WTC11 (cell line): ENCODE results near the gene KLHL29. TPM values are rescaled to one million over a fixed set of nuclear protein-coding genes. Genes with fewer than 3 reads are reported as not detected.

Experiments
- ATAC-seq: fragments of 200-7000 bp; cut with Tn5 transposase; 2 replicates; pipeline ENCODE4 v1.10.0; 2021; ENCODE audit warnings: mild to moderate bottlenecking, moderate library complexity
- CTCF ChIA-PET: fragments of 300-600 bp; sonication (Branson Sonifier 250); formaldehyde crosslinking; loops from one replicate; lab custom pipeline; 2021; ENCODE audit warnings: antibody characterized with exemption; lab: Charles Lee
- POLR2A ChIA-PET: fragments of 350-600 bp; sonication (Branson Sonifier 250); formaldehyde crosslinking; loops from one replicate; lab custom pipeline; 2021; ENCODE audit warnings: antibody characterized with exemption; lab: Charles Lee
- DNase-seq: peaks from one replicate; pipeline ENCODE4 v3.0.0; 2021; ENCODE audit warnings: low spot score
- H3K27ac Mint-ChIP-seq: 2 replicates; pipeline ENCODE4 v1.8.0; 2021; ENCODE audit warnings: mixed read lengths
- H3K27me3 Mint-ChIP-seq: 2 replicates; pipeline ENCODE4 v1.8.0; 2021; ENCODE audit warnings: low read depth, mild to moderate bottlenecking, moderate library complexity, mixed read lengths
- H3K36me3 Mint-ChIP-seq: 2 replicates; pipeline ENCODE4 v1.8.0; 2021; ENCODE audit warnings: mixed read lengths
- H3K4me1 Mint-ChIP-seq: 2 replicates; pipeline ENCODE4 v1.8.0; 2022; ENCODE audit warnings: mixed read lengths
- H3K4me3 Mint-ChIP-seq: 2 replicates; pipeline ENCODE4 v1.8.0; 2021; ENCODE audit warnings: mild to moderate bottlenecking, moderate library complexity, mixed read lengths
- H3K9me3 Mint-ChIP-seq: 2 replicates; pipeline ENCODE4 v1.8.0; 2021; ENCODE audit warnings: mixed read lengths
- ESRRA ChIP-seq: sonication (generic); formaldehyde crosslinking; IDR thresholded peaks from 2 replicates; pipeline ENCODE4 v1.8.1; 2022; ENCODE audit warnings: mild to moderate bottlenecking, missing genetic modification reagents, borderline replicate concordance
- FOXJ3 ChIP-seq: sonication (generic); formaldehyde crosslinking; IDR thresholded peaks from 2 replicates; pipeline ENCODE4 v1.9.0; 2021; ENCODE audit warnings: missing genetic modification reagents, mild to moderate bottlenecking, borderline replicate concordance
- FOXP4 ChIP-seq: sonication (generic); formaldehyde crosslinking; IDR thresholded peaks from 2 replicates; pipeline ENCODE4 v1.8.0; 2022; ENCODE audit warnings: mild to moderate bottlenecking, missing genetic modification reagents
- IRF1 ChIP-seq: sonication (generic); formaldehyde crosslinking; IDR thresholded peaks from 2 replicates; pipeline ENCODE4 v1.8.0; 2023; ENCODE audit warnings: missing genetic modification reagents
- NR3C1 ChIP-seq: sonication (generic); formaldehyde crosslinking; conservative IDR thresholded peaks from 2 replicates; pipeline ENCODE4 v1.8.1; 2023; ENCODE audit warnings: low read depth, mild to moderate bottlenecking, missing genetic modification reagents
- RELA ChIP-seq: sonication (generic); formaldehyde crosslinking; IDR thresholded peaks from 2 replicates; pipeline ENCODE4 v1.8.1; 2022; ENCODE audit warnings: missing genetic modification reagents, mild to moderate bottlenecking, borderline replicate concordance
- RORB ChIP-seq: fragments of 250-450 bp; sonication (Bioruptor Pico); IDR thresholded peaks from 2 replicates; pipeline ENCODE4 v1.9.0; 2021; ENCODE audit warnings: mild to moderate bottlenecking
- SMAD3 ChIP-seq: sonication (generic); formaldehyde crosslinking; IDR thresholded peaks from 2 replicates; pipeline ENCODE4 v1.8.0; 2022; ENCODE audit warnings: missing genetic modification reagents, mild to moderate bottlenecking, borderline replicate concordance
- SOX15 ChIP-seq: fragments of 250-450 bp; sonication (Bioruptor Pico); IDR thresholded peaks from 2 replicates; pipeline ENCODE4 v1.9.0; 2021; ENCODE audit warnings: mild to moderate bottlenecking
- ZBTB21 ChIP-seq: sonication (generic); formaldehyde crosslinking; IDR thresholded peaks from 2 replicates; pipeline ENCODE4 v1.8.1; 2023; ENCODE audit warnings: mild to moderate bottlenecking, missing genetic modification reagents, borderline replicate concordance
- ZMAT4 ChIP-seq: fragments of 250-450 bp; sonication (Bioruptor Pico); IDR thresholded peaks from 2 replicates; pipeline ENCODE4 v1.9.0; 2021; ENCODE audit warnings: mild to moderate bottlenecking
- ZNF121 ChIP-seq: sonication (generic); formaldehyde crosslinking; IDR thresholded peaks from 2 replicates; pipeline ENCODE4 v1.8.0; 2023; ENCODE audit warnings: missing genetic modification reagents
- ZNF219 ChIP-seq: sonication (generic); formaldehyde crosslinking; IDR thresholded peaks from 2 replicates; pipeline ENCODE4 v1.8.0; 2023; ENCODE audit warnings: missing genetic modification reagents, mild to moderate bottlenecking, borderline replicate concordance
- total RNA-seq: library from RNA; stranded (reverse); gene quantifications from 3 replicates; pipeline ENCODE4 v1.2.3, GENCODE V29; 2021
- TF ChIP-seq, protein P1 (sequence below): sonication (generic); formaldehyde crosslinking; IDR thresholded peaks from 2 replicates; pipeline ENCODE4 v1.8.0; 2022; ENCODE audit warnings: missing genetic modification reagents
- TF ChIP-seq, protein P2 (sequence below): fragments of 250-450 bp; sonication (Bioruptor Pico); IDR thresholded peaks from 2 replicates; pipeline ENCODE4 v1.9.0; 2021; ENCODE audit warnings: mild to moderate bottlenecking, borderline replicate concordance
- TF ChIP-seq, protein P3 (sequence below): sonication (generic); formaldehyde crosslinking; conservative IDR thresholded peaks from 2 replicates; pipeline ENCODE4 v1.8.1; 2022; ENCODE audit warnings: mild to moderate bottlenecking, missing genetic modification reagents
- TF ChIP-seq, protein P4 (sequence below): fragments of 250-450 bp; sonication (Bioruptor Pico); IDR thresholded peaks from 2 replicates; pipeline ENCODE4 v1.9.0; 2021; ENCODE audit warnings: moderate library complexity, mild to moderate bottlenecking, inconsistent platforms, borderline replicate concordance
- TF ChIP-seq, protein P5 (sequence below): sonication (generic); formaldehyde crosslinking; IDR thresholded peaks from 2 replicates; pipeline ENCODE4 v1.8.0; 2023; ENCODE audit warnings: missing genetic modification reagents, mild to moderate bottlenecking, borderline replicate concordance
- TF ChIP-seq, protein P6 (sequence below): sonication (generic); formaldehyde crosslinking; IDR thresholded peaks from 2 replicates; pipeline ENCODE4 v1.8.1; 2023; ENCODE audit warnings: mild to moderate bottlenecking, missing genetic modification reagents, moderate library complexity

KLHL29 gene
- total RNA-seq, 1 experiment from 2014 or later: 7.1 TPM

DNA sequence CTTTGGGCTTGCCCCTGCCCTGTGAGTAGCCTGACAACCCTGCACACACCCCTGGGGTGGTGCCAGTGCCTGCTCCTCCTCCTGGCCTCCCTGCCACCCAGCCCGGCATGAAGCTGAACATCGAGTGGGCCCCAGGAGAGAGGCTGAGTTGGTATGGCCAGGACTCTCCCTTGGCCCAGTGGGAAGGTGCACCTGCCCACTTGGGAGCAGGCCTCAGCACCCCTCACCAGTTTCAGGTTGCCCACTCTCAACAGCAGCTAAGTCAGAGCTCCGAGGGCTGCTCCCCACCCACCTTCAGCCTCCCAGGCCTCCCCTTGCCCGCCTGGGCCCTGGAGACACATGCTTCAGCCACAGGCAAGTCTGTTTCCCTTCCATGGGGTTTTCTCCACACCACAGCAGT is 203.1 kb downstream of the KLHL29 start:
- no peak for ATAC-seq
- CTCF ChIA-PET: interaction anchor here (1.9 kb wide), 1 partner anchor 36 kb away, joined by 6 read pairs; no protein-coding TSS in a partner anchor
- POLR2A ChIA-PET: no interaction called here
- TF ChIP-seq, protein P1, sequence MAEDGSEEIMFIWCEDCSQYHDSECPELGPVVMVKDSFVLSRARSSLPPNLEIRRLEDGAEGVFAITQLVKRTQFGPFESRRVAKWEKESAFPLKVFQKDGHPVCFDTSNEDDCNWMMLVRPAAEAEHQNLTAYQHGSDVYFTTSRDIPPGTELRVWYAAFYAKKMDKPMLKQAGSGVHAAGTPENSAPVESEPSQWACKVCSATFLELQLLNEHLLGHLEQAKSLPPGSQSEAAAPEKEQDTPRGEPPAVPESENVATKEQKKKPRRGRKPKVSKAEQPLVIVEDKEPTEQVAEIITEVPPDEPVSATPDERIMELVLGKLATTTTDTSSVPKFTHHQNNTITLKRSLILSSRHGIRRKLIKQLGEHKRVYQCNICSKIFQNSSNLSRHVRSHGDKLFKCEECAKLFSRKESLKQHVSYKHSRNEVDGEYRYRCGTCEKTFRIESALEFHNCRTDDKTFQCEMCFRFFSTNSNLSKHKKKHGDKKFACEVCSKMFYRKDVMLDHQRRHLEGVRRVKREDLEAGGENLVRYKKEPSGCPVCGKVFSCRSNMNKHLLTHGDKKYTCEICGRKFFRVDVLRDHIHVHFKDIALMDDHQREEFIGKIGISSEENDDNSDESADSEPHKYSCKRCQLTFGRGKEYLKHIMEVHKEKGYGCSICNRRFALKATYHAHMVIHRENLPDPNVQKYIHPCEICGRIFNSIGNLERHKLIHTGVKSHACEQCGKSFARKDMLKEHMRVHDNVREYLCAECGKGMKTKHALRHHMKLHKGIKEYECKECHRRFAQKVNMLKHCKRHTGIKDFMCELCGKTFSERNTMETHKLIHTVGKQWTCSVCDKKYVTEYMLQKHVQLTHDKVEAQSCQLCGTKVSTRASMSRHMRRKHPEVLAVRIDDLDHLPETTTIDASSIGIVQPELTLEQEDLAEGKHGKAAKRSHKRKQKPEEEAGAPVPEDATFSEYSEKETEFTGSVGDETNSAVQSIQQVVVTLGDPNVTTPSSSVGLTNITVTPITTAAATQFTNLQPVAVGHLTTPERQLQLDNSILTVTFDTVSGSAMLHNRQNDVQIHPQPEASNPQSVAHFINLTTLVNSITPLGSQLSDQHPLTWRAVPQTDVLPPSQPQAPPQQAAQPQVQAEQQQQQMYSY (CRISPR knock-in tag): no peak
- TF ChIP-seq SOX15: no peak
- no peak for TF ChIP-seq ZMAT4 (CRISPR knock-in tag)
- no peak for TF ChIP-seq ZNF219 (CRISPR knock-in tag)
- TF ChIP-seq RELA (CRISPR knock-in tag): no peak
- TF ChIP-seq, protein P2, sequence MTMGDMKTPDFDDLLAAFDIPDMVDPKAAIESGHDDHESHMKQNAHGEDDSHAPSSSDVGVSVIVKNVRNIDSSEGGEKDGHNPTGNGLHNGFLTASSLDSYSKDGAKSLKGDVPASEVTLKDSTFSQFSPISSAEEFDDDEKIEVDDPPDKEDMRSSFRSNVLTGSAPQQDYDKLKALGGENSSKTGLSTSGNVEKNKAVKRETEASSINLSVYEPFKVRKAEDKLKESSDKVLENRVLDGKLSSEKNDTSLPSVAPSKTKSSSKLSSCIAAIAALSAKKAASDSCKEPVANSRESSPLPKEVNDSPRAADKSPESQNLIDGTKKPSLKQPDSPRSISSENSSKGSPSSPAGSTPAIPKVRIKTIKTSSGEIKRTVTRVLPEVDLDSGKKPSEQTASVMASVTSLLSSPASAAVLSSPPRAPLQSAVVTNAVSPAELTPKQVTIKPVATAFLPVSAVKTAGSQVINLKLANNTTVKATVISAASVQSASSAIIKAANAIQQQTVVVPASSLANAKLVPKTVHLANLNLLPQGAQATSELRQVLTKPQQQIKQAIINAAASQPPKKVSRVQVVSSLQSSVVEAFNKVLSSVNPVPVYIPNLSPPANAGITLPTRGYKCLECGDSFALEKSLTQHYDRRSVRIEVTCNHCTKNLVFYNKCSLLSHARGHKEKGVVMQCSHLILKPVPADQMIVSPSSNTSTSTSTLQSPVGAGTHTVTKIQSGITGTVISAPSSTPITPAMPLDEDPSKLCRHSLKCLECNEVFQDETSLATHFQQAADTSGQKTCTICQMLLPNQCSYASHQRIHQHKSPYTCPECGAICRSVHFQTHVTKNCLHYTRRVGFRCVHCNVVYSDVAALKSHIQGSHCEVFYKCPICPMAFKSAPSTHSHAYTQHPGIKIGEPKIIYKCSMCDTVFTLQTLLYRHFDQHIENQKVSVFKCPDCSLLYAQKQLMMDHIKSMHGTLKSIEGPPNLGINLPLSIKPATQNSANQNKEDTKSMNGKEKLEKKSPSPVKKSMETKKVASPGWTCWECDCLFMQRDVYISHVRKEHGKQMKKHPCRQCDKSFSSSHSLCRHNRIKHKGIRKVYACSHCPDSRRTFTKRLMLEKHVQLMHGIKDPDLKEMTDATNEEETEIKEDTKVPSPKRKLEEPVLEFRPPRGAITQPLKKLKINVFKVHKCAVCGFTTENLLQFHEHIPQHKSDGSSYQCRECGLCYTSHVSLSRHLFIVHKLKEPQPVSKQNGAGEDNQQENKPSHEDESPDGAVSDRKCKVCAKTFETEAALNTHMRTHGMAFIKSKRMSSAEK (CRISPR knock-in tag): no peak
- no peak for TF ChIP-seq FOXP4 (CRISPR knock-in tag)
- TF ChIP-seq, protein P3, sequence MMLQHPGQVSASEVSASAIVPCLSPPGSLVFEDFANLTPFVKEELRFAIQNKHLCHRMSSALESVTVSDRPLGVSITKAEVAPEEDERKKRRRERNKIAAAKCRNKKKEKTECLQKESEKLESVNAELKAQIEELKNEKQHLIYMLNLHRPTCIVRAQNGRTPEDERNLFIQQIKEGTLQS: no peak
- no peak for TF ChIP-seq IRF1 (CRISPR knock-in tag)
- no peak for TF ChIP-seq ESRRA (CRISPR knock-in tag)
- TF ChIP-seq NR3C1 (CRISPR knock-in tag): no peak
- no peak for TF ChIP-seq RORB
- TF ChIP-seq, protein P4, sequence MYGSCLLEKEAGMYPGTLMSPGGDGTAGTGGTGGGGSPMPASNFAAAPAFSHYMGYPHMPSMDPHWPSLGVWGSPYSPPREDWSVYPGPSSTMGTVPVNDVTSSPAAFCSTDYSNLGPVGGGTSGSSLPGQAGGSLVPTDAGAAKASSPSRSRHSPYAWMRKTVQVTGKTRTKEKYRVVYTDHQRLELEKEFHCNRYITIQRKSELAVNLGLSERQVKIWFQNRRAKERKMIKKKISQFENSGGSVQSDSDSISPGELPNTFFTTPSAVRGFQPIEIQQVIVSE (CRISPR knock-in tag): no peak
- TF ChIP-seq, protein P5, sequence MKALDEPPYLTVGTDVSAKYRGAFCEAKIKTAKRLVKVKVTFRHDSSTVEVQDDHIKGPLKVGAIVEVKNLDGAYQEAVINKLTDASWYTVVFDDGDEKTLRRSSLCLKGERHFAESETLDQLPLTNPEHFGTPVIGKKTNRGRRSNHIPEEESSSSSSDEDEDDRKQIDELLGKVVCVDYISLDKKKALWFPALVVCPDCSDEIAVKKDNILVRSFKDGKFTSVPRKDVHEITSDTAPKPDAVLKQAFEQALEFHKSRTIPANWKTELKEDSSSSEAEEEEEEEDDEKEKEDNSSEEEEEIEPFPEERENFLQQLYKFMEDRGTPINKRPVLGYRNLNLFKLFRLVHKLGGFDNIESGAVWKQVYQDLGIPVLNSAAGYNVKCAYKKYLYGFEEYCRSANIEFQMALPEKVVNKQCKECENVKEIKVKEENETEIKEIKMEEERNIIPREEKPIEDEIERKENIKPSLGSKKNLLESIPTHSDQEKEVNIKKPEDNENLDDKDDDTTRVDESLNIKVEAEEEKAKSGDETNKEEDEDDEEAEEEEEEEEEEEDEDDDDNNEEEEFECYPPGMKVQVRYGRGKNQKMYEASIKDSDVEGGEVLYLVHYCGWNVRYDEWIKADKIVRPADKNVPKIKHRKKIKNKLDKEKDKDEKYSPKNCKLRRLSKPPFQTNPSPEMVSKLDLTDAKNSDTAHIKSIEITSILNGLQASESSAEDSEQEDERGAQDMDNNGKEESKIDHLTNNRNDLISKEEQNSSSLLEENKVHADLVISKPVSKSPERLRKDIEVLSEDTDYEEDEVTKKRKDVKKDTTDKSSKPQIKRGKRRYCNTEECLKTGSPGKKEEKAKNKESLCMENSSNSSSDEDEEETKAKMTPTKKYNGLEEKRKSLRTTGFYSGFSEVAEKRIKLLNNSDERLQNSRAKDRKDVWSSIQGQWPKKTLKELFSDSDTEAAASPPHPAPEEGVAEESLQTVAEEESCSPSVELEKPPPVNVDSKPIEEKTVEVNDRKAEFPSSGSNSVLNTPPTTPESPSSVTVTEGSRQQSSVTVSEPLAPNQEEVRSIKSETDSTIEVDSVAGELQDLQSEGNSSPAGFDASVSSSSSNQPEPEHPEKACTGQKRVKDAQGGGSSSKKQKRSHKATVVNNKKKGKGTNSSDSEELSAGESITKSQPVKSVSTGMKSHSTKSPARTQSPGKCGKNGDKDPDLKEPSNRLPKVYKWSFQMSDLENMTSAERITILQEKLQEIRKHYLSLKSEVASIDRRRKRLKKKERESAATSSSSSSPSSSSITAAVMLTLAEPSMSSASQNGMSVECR (CRISPR knock-in tag): no peak
- TF ChIP-seq ZNF121 (CRISPR knock-in tag): no peak
- no peak for TF ChIP-seq FOXJ3 (CRISPR knock-in tag)
- no peak for TF ChIP-seq ZBTB21 (CRISPR knock-in tag)
- no peak for TF ChIP-seq SMAD3 (CRISPR knock-in tag)
- TF ChIP-seq, protein P6, sequence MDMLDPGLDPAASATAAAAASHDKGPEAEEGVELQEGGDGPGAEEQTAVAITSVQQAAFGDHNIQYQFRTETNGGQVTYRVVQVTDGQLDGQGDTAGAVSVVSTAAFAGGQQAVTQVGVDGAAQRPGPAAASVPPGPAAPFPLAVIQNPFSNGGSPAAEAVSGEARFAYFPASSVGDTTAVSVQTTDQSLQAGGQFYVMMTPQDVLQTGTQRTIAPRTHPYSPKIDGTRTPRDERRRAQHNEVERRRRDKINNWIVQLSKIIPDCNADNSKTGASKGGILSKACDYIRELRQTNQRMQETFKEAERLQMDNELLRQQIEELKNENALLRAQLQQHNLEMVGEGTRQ (CRISPR knock-in tag): no peak

More for the DNA sequence above, 203.1 kb downstream of the KLHL29 start:
- no peaks in the 10 kb centered on the region for H3K27me3 Mint-ChIP-seq
- DNase-seq: no peak
- H3K36me3 Mint-ChIP-seq: no peaks in the 10 kb centered on the region
- peaks cover 7% of the 10 kb centered on the region for H3K4me1 Mint-ChIP-seq
- no peak overlapping the region for H3K27ac Mint-ChIP-seq
- H3K4me3 Mint-ChIP-seq: no peak overlapping the region
- no peaks in the 10 kb centered on the region for H3K9me3 Mint-ChIP-seq
